Endothelial cell of umbilical vein (primary cell): ENCODE results near the gene EHBP1L1. TPM values are rescaled to one million over a fixed set of nuclear protein-coding genes. Genes with fewer than 3 reads are reported as not detected.

ENCODE experiments used
- BruUV-seq: library from RNA; stranded (reverse); fragments of 400-500 nt; replicated peaks from 2 replicates; lab custom pipeline; 2021; lab: Mats Ljungman, UMichigan
- CTCF ChIA-PET: fragments of 300-600, 350-600 bp; sonication (Branson Sonifier 250); formaldehyde crosslinking; loops from one replicate; lab custom pipeline; 2021; ENCODE audit warnings: antibody characterized with exemption, inconsistent platforms; lab: Charles Lee
- POLR2A ChIA-PET: fragments of 300-600, 350-600 bp; sonication (Branson Sonifier 250); formaldehyde crosslinking; loops from one replicate; lab custom pipeline; 2021; ENCODE audit warnings: antibody characterized with exemption, inconsistent platforms; lab: Charles Lee
- DNase-seq: peaks from one replicate; pipeline ENCODE4 v3.0.0-alpha.2; 2011; ENCODE audit warnings: low read depth, low spot score
- FAIRE-seq: peaks from 2 replicates; lab custom pipeline; 2011; peaks lifted over from hg19 to GRCh38; lab: Jason Lieb, UNC
- H2AFZ ChIP-seq: 2 replicates; pipeline ENCODE4 v1.6.0; 2012; ENCODE audit warnings: low read depth, low read length, control low read depth, inconsistent platforms
- H3K27ac ChIP-seq: 2 replicates; pipeline ENCODE4 v1.5.1; 2011; ENCODE audit warnings: low read depth, mild to moderate bottlenecking, control low read depth, low read length, moderate library complexity; ENCODE audit not compliant: insufficient read depth
- H3K27me3 ChIP-seq, 2 experiments: 2 replicates each; pipeline versions ENCODE4 v1.6.0 to v1.6.1; 2011; ENCODE audit warnings: low read length in 2 of 2, mixed read lengths in 1 of 2; ENCODE audit not compliant: control insufficient read depth in 2 of 2, insufficient read depth in 2 of 2
- H3K36me3 ChIP-seq, 2 experiments: 2 replicates in 1 of 2; 3 replicates in 1 of 2; pipeline ENCODE4 v1.5.1; 2011; ENCODE audit warnings: low read length in 2 of 2, mild to moderate bottlenecking in 1 of 2, moderate library complexity in 1 of 2; ENCODE audit not compliant: control insufficient read depth in 2 of 2, insufficient read depth in 2 of 2; ENCODE audit errors: extremely low read depth in 1 of 2
- H3K4me1 ChIP-seq: 3 replicates; pipeline ENCODE4 v1.5.1; 2011; ENCODE audit warnings: mild to moderate bottlenecking, low read length; ENCODE audit not compliant: control insufficient read depth, insufficient read depth; ENCODE audit errors: extremely low read depth
- H3K4me2 ChIP-seq: 2 replicates; pipeline ENCODE4 v1.6.1; 2011; ENCODE audit warnings: low read length, control low read depth, mixed read lengths; ENCODE audit not compliant: insufficient read depth
- H3K4me3 ChIP-seq, 3 experiments: fragments of 200-600 bp in 1 of 3; sonication (generic), shearing (Covaris generic) in 1 of 3; replicated peaks in 1 of 3; 2 replicates each; pipeline ENCODE4 v1.5.1; 2011 to 2016; ENCODE audit warnings: control low read depth in 3 of 3, low read length in 3 of 3, mild to moderate bottlenecking in 2 of 3, inconsistent platforms in 1 of 3, low read depth in 1 of 3, moderate library complexity in 1 of 3; ENCODE audit not compliant: insufficient read depth in 1 of 3
- H3K79me2 ChIP-seq: 2 replicates; pipeline ENCODE4 v1.6.0; 2012; ENCODE audit warnings: low read length, inconsistent platforms; ENCODE audit not compliant: control insufficient read depth, insufficient read depth
- H3K9ac ChIP-seq: replicated peaks from 2 replicates; pipeline ENCODE3; 2011; ENCODE audit warnings: low read length, control low read depth; ENCODE audit not compliant: insufficient read depth; ENCODE audit errors: extremely low read depth
- H3K9me1 ChIP-seq: replicated peaks from 3 replicates; pipeline ENCODE4 v1.6.0; 2011; ENCODE audit warnings: mild to moderate bottlenecking, low read length; ENCODE audit not compliant: control insufficient read depth, insufficient read depth; ENCODE audit errors: extremely low read depth
- H3K9me3 ChIP-seq: replicated peaks from 2 replicates; pipeline ENCODE4 v1.5.1; 2012; ENCODE audit warnings: low read length, inconsistent platforms; ENCODE audit not compliant: control insufficient read depth, insufficient read depth
- H4K20me1 ChIP-seq: replicated peaks from 2 replicates; pipeline ENCODE3; 2011; ENCODE audit warnings: mild to moderate bottlenecking, low read length; ENCODE audit not compliant: control insufficient read depth, insufficient read depth; ENCODE audit errors: extremely low read depth
- CTCF ChIP-seq, 2 donors: IDR thresholded peaks; 1 replicate in 1 of 2; 2 replicates in 1 of 2; pipeline ENCODE4 v1.5.1; 2011; ENCODE audit warnings: low read length in 2 of 2, mild to moderate bottlenecking in 2 of 2, moderate library complexity in 2 of 2, control low read depth in 1 of 2, inconsistent platforms in 1 of 2, low read depth in 1 of 2; ENCODE audit not compliant: insufficient read depth in 1 of 2; ENCODE audit errors: extremely low read depth in 1 of 2
- EZH2 ChIP-seq: IDR thresholded peaks from 2 replicates; pipeline ENCODE4 v1.6.1; 2012; ENCODE audit warnings: borderline replicate concordance, low read depth, mild to moderate bottlenecking, moderate library complexity, low read length, inconsistent platforms; ENCODE audit not compliant: severe bottlenecking
- FOS ChIP-seq: IDR thresholded peaks from 2 replicates; pipeline ENCODE4 v1.6.1; 2011; ENCODE audit warnings: mild to moderate bottlenecking, low read length, moderate library complexity, borderline replicate concordance; ENCODE audit not compliant: insufficient read depth
- GATA2 ChIP-seq: IDR thresholded peaks from 2 replicates; pipeline ENCODE4 v1.7.0; 2011; ENCODE audit warnings: low read depth, mild to moderate bottlenecking, moderate library complexity, mixed read lengths, low read length; ENCODE audit not compliant: insufficient read length, insufficient read depth
- JUN ChIP-seq: IDR thresholded peaks from 2 replicates; pipeline ENCODE4 v1.6.1; 2011; ENCODE audit warnings: borderline replicate concordance, low read depth; ENCODE audit not compliant: insufficient read length, insufficient read depth
- MAX ChIP-seq: IDR thresholded peaks from 2 replicates; pipeline ENCODE4 v1.6.1; 2011; ENCODE audit not compliant: insufficient read depth, insufficient read length
- MYC ChIP-seq: IDR thresholded peaks from one replicate; pipeline ENCODE4 v1.6.1; 2011; ENCODE audit warnings: mild to moderate bottlenecking, low read depth, low read length
- POLR2A ChIP-seq: IDR thresholded peaks from 2 replicates; pipeline ENCODE4 v1.6.1; 2012; ENCODE audit warnings: low read depth, mild to moderate bottlenecking, control low read depth, low read length
- POLR2AphosphoS5 ChIP-seq: IDR thresholded peaks from 2 replicates; pipeline ENCODE4 v1.6.1; 2012; ENCODE audit warnings: low read depth, mild to moderate bottlenecking, control low read depth, low read length, moderate library complexity; ENCODE audit not compliant: insufficient read depth
- dilution Hi-C: fragments of 300-500 bp; cut with MboI; formaldehyde crosslinking; loops from one replicate; pipeline ENCODE4 v1.15.0; 2019; ENCODE audit warnings: low sequenced_read_pairs; ENCODE audit not compliant: extremely low pct_ligation_motif_present
- intact Hi-C: fragments of 100-400 bp; cut with micrococcal nuclease; formaldehyde crosslinking; loops from one replicate; pipeline ENCODE4 v1.10.0; 2022
- polyA plus RNA-seq, 4 experiments: library from polyadenylated mRNA; depleted of rRNA in 3 of 4; stranded (reverse) in 3 of 4; unstranded in 1 of 4; fragments of >200 nt; gene quantifications; 2 replicates each; pipeline versions ENCODE4 v1.2.1 to v1.2.3, GENCODE V29; 2011 to 2012; ENCODE audit warnings: missing spikeins in 1 of 4
- total RNA-seq: library from RNA; stranded (reverse); gene quantifications from 2 replicates; pipeline ENCODE4 v1.2.3, GENCODE V29; 2021

Gene EHBP1L1
- total and polyA plus RNA-seq, 2 donors (not counting 3 experiments of a cell fraction or from before 2014, with no cell fraction given), result 12.7 to 19.7 TPM

- no peaks in the 10 kb centered on the region for H3K9me1 ChIP-seq
- no peak for DNase-seq
- ChIA-PET CTCF (interaction anchor here (0.7 to 1.6 kb wide), 4 partner anchors 8 to 23 kb away, joined by 3 to 5 read pairs (median 4); partner anchors contain the start of genes FAM89B and ZNRD2), POLR2A (no interaction called here)
- H3K36me3 ChIP-seq, result peaks cover 0 to 40% of the 10 kb centered on the region in 2 experiments
- no TSS peak for BruUV-seq
- no peak for FAIRE-seq
- H3K9ac ChIP-seq, result no peak overlapping the region
- no peak for TF ChIP-seq EZH2
- no peak for TF ChIP-seq POLR2AphosphoS5
- no peak for TF ChIP-seq JUN
- TF ChIP-seq GATA2, result no peak
- no peak for TF ChIP-seq POLR2A
- TF ChIP-seq FOS, result no peak
- TF ChIP-seq MYC, result no peak
- TF ChIP-seq CTCF (IDR thresholded peaks at IDR 0.05; ENCODE audit: extremely low read depth in 1 of 2, insufficient read depth in 1 of 2, low read depth in 1 of 2, low read length in 2 of 2), result no peak
- no peak for TF ChIP-seq MAX
- no peaks in the 10 kb centered on the region for H3K4me1 ChIP-seq
- dilution Hi-C loops (no loop called here), intact Hi-C loops (no loop called here)
- no peaks in the 10 kb centered on the region for H3K27me3 ChIP-seq
- no peak overlapping the region for H3K27ac ChIP-seq
- H3K4me2 ChIP-seq, result no peak overlapping the region
- H3K9me3 ChIP-seq, result no peaks in the 10 kb centered on the region
- H3K79me2 ChIP-seq, result no peaks in the 10 kb centered on the region
- H3K4me3 ChIP-seq, result no peak overlapping the region
- no peaks in the 10 kb centered on the region for H4K20me1 ChIP-seq
- H2AFZ ChIP-seq, result no peak overlapping the region
Measured at GRCh38 chr11:65549096-65549495, 26.8 kb upstream of the EHBP1L1 start.
